ENCODE results near the gene SORT1.
"Not testable (repeated sequence)": the region's sequence is repeated elsewhere in the genome, so short reads cannot be mapped to it uniquely, and the experiment has no call there.

Gene SORT1

DNA sequence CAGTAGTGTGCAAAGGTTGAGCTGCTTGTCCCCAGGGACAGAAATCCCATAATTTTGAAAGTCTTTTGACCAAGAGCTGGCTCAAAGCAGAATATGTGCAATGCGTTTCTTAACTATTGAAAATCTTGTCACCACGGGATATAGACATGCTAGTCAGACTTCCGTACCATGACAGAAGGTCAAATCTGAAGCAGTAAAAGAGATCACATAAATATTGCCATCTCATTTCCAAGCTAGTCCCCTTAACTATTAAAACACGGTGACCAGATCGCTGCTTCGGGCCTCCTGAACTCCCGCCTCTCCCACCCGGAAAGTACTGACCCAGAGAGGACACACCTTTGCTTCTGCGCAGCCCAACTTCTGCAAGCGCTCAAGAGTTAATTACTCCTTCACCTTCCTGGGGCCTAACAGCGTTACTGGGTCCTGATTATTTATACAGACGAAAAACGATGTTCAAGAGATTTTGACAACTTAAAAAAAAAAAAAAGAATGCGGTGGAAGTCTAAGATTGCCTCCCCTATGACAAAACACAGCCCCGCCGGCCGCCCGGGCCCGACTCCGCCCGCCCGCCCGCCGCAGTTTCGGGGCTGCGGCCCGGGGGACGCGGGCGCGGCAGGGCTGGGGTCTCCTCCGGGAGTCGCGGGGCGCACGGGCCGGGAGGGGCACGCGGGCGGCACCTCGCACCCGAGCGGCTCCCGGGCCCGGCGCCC is 692 bp downstream of the SORT1 start:
- peak in 1 of 2 experiments; percentile 30 for DNase-seq

- DNase-seq, result no peak
Observed at GRCh38 chr1:109396513-109396839, 1.2 kb downstream of the SORT1 start.

DNA sequence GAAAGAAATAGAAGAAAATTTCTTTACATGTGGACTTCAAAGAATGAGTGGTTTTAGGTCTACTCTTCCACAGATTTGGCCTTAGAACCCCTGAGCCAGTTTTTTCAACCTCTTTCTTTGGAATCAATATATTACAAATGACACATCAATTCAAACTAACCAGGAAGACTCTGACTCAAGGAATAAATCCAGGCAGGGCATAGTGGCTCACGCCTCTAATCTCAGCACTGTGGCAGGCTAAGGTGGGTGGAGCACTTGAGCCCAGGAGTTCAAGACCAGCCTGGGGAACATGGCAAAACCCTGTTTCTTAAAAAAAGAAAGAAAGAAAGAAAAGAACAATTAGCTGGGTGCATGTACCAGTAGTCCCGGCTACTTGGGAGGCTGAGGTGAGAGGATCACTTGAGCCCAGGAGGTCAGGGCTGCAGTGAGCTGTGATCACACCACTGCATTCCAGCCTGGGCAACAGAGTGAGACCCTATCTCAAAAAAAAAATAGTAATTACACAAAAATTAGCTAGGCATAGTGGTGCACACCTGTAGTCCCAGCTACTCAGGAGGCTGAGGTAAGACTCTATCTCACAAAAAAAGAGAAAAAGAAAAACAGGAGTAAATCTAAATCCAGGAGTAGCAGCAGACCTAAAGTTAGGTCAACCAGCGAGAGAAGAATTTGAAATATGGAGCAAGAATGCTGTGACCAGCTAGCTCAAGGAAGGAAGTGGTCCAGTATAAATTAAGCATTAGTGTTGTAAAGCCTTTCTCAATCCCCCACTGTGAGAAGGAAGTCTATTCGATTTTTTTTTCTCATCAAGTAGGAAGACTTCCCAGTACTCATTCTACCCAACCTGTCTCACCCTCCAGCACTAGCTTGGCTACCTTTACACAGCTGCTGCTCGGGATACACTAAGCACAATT is 1.9 kb downstream of the SORT1 start:
- DNase-seq, result no peak

DNA sequence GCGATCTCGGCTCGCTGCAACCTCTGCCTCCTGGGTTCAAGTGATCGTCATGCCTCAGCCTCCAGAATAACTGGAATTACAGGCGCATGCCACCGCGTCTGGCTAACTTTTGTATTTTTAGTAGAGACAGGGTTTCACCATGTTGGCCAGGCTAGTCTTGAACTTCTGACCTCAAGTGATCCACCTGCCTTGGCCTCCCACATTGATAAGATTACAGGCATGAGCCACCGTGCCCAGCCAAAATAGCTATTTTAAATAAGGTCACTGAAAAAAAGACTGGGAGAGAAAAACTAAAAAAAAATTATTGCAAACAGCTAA is 2.5 kb downstream of the SORT1 start:
- DNase-seq, result not testable (repeated sequence)

DNA sequence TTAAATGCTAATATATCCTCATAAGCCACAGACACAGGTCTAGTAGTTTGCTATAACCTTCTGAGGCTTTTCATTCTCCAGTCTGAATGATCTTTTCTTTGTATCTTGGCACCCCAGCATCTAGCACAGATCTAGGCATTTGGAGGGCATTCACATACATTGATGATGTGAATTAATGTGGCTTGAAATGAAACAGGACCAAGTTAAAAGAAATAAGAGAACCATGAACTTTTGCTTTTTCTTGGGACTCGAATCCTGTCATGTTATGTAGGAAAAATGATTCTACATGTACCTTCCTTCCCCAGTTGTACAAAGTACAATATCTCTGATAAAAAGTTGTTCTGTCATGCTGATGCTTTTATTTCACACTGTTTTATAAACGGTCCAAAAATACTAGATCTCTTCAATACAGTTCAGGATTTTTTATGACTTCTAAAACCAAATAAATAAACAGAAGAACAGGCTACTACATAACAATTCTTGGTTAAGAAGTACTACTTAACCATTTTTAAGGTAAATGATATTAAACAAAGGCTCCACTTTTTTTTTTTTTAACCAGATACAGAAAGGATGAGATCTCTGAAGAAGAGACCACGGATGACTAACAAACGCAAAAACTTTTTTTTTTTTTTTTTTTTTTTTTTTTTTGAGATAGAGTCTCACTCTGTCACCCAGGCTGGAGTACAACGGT is 3.0 kb downstream of the SORT1 start:
- no peak for DNase-seq

- DNase-seq, result no peak
Observed at GRCh38 chr1:109393617-109394233, 4.0 kb downstream of the SORT1 start.

DNA sequence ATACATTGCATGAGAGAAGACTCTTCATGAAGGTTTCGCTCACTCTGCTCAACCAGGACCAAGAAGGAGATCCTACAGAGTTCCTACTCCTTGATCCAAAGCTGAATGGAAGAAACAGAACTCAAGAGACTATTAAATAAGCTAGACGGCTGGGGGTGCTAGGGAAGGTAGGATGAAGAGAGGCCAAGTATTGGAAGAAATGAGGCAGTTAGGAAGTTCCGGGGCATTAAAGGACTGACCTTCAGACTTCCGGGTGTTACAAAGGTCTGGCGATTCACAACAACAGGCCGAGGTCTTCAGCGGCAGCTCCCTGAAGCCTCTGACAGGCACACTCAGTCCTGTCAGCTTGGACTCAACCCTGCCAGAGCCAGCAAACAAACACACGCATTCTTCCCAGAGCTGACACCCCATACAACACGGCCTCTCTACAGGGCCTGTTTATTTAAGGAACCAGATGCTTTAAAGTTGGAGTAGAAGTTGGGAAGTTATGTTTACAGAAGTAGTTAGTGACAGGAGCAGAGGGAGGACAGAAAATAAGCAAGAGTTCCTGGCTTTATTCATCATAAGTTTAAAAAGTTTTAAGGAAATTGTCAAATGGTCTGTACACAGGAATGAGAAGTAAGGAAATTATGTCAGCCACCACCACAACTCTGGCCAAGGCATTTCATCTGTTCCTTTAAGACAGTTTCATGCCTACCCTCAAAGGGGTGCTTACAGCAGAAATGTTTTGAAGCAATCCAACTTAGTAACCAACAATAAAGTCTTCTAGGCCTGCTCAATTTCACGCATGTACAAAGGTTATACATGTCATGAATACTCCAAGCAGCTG is 4.7 kb downstream of the SORT1 start:
- peak; percentile 47 to 69 for DNase-seq

DNA sequence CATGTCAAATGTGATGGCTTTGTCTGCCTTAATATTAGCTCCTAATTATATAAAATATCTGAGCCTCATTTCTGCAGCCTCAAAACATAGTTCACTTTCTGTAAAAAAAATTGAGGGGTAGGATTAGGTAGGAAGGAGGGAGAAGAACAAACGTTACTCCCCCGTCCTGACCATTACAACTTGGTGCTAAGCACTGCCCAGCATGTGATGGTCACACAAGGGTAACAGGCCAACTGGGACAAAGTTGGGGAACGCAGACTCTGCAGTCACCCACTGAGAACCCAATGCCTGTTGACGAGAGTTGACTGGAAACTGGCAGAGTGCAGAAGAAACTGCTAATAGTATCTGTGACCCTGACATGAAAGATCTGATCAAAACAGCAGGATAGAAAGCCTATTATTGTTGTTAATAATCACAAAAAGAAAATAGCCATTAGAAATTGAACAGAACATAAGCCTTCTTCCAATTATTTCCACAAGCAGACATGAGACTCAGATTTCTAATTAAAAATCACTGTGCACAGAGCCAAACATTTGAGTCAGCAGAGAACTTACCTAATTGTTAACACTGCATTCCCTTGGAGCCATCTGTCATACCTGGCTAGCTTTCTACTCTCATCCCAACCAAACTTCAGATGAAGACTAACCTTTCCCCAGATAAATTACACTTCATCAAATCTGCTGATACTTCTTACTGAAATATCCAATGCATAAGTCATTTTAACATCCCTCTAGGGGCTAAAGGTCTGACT is 5.5 kb downstream of the SORT1 start:
- peak in 1 of 2 experiments; percentile 63 for DNase-seq

- no peak for DNase-seq
Observed at GRCh38 chr1:109391626-109392025, 6.1 kb downstream of the SORT1 start.

DNA sequence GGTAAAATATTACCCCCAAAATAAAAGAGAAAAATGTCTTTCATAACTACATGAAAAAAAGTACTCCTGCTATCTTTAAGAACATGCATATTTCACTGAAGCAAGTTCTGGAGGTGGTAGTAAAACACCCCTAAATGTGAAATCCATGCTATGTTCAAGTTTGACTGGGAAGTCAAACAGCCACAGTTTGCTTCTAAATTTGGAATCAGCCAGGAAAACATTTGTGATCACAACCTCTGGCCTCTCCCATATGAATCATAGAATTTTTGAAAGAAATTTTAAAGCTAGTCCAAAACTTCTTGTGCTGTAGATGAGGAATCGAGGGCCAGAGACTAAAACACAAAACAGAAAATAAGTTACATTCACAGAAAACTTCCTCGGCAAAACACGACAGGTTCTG is 6.6 kb downstream of the SORT1 start:
- no peak for DNase-seq

DNA sequence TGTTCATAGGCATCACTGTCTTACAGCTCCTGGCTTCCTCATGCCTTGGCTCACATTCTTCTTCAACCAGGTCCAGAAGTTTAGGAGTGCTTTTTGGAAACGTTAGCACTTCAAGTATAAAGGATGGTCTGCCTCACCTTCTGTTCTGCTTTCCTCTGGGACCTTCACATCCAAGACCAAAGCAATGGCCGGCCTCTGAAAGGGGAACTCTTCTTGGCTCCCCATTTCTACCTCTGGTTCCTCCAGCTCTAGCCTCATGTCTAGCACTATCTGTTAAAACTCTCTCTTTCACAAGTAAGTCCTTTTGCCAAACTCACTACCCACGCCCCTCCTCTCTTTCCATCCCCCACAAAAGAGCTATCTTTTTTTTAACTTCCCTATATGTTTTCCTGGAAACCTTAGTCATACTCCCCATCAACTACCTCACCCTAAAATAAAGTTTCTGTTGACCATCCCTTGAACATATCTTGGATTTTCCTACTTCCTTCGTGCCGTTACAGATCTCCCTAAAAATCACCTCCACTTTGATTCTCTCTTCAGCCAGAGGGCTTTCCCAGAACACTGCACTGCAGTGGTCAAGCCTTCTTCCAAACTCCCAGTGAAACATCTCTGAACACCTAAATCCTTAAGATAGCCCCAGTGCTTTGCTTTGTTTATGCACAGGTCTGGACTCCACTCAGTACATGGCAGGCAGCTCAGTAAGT is 7.9 kb downstream of the SORT1 start:
- DNase-seq, result no peak

DNA sequence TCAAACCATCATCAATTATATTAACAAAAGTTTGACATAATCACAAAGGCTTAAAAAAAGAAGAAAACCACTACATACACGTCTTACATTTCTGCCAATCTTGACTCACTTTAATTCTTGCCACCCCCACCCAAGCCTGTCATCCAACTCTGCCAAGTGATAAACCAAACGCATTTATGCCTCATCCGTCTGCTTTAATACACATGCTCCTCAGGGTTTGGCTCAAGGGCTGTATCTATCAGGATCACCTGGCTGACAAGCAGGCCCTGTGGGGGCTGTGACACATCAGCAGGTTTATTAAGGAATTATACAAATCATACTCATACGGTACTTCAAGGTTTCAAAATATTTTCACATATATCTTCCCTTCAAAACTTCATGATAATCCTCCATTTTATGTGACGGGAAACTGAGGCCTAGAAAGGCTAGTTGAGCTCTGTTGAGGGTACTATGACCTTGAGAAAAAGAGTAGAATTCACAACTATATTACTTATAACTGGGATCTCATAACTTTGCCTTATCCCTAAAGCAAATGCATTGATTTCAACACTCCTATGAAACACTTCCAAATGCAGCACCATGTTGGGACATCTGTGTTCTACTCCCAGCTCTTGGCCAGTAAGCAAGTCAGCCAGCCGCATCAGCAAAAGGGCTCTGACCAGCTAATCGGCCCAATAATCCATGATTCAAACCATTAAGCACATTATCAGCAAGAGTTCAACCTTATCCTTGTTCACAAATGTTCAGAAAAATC is 8.7 kb downstream of the SORT1 start:
- peak in 1 of 2 experiments; percentile 80 for DNase-seq

DNA sequence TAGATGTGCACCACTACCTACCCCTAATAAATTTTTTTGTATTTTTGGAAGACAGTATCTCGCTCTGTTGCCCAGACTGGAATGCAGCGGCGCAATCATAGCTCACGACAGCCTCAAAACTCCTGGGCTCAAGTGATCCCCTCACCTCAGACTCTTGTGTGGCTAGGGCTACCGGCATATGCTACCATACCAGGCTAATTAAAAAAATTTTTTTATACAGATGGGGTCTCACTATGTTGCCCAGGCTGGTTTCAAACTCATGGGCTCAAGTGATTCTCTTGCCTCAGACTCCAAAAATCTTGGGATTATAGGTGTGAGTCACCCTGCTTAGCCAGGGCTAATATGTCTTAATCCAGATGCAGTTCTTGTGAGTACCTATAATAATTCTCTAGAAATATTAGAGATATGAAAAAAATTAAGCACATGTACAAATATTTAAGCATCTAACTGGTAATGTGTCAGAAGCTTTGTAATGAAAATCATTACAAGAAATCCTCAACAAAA is 9.5 kb downstream of the SORT1 start:
- no peak for DNase-seq

GRCh38 chr1:109386054-109386717 is 11.5 kb downstream of the SORT1 start:
- no peak for DNase-seq

- peak; percentile 87 to 93 for DNase-seq
Observed at GRCh38 chr1:109385417-109385816, 12.3 kb downstream of the SORT1 start.

GRCh38 chr1:109383854-109384253 is 13.9 kb downstream of the SORT1 start:
- DNase-seq, result no peak

DNA sequence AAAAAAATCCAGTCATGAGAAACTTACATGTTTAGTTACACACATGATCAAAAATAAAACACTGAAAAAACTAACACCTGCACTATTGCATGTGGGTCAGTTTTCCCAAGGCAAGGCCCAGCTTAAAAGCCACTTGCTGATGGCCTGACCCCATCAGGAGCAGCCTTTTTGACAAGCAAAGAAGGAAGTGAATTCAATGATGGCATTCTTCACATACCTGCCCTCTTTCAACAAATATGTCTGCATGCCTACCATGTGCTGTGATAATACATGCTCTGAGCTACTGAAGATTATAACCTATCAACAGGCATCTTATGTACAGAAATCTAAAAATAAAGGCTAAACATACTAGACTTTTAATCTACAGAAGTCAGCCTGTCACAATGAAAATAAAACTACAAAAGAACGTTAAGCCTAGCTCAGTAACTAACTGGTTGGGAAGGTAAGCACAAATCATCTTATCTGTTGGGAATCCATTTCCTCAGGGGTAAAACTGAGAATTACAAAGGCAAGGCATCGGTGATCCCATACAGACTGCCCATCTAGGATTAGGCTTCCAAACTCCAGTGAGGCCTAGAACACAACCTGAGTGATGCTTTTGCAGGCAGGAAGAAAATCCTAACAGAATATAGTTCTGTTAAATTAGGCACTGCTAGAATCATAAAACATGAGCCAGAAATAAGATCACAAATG is 14.5 kb downstream of the SORT1 start:
- no peak for DNase-seq

GRCh38 chr1:109381573-109381972 is 16.1 kb downstream of the SORT1 start:
- DNase-seq, result no peak

GRCh38 chr1:109379907-109380306 is 17.8 kb downstream of the SORT1 start:
- DNase-seq, result no peak

All from NCI-H446 (cell line).